Fibroblast of pulmonary artery (primary cell): ENCODE results near the gene OR5K4.

Experiments
- DNase-seq: peaks from one replicate; pipeline ENCODE4 v3.0.0-alpha.2; 2010; ENCODE audit warnings: low read depth
- H3K4me3 ChIP-seq: replicated peaks from 2 replicates; pipeline ENCODE4 v1.5.1; 2011; ENCODE audit warnings: low read depth, mild to moderate bottlenecking, control low read depth, low read length, moderate library complexity
- TF ChIP-seq, protein P1 (sequence below): IDR thresholded peaks from 2 replicates; pipeline ENCODE4 v1.5.1; 2011; ENCODE audit warnings: mild to moderate bottlenecking, control low read depth, low read length, inconsistent platforms; ENCODE audit errors: missing control alignments

Gene OR5K4, protein sequence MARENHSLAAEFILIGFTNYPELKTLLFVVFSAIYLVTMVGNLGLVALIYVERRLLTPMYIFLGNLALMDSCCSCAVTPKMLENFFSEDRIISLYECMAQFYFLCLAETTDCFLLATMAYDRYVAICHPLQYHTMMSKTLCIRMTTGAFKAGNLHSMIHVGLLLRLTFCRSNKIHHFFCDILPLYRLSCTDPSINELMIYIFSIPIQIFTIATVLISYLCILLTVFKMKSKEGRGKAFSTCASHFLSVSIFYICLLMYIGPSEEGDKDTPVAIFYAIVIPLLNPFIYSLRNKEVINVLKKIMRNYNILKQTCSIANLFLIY

GRCh38 chr3:98353554-98353953 lies at the start of gene OR5K4:
Gene OR5K4 (plus strand): TSS chr3:98353854. CDS start chr3:98353854, 0 bp downstream.
- no peak for DNase-seq
- no peak within 1 kb of the TSS for H3K4me3 ChIP-seq
- TF ChIP-seq, protein P1, sequence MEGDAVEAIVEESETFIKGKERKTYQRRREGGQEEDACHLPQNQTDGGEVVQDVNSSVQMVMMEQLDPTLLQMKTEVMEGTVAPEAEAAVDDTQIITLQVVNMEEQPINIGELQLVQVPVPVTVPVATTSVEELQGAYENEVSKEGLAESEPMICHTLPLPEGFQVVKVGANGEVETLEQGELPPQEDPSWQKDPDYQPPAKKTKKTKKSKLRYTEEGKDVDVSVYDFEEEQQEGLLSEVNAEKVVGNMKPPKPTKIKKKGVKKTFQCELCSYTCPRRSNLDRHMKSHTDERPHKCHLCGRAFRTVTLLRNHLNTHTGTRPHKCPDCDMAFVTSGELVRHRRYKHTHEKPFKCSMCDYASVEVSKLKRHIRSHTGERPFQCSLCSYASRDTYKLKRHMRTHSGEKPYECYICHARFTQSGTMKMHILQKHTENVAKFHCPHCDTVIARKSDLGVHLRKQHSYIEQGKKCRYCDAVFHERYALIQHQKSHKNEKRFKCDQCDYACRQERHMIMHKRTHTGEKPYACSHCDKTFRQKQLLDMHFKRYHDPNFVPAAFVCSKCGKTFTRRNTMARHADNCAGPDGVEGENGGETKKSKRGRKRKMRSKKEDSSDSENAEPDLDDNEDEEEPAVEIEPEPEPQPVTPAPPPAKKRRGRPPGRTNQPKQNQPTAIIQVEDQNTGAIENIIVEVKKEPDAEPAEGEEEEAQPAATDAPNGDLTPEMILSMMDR = no peak

DNA sequence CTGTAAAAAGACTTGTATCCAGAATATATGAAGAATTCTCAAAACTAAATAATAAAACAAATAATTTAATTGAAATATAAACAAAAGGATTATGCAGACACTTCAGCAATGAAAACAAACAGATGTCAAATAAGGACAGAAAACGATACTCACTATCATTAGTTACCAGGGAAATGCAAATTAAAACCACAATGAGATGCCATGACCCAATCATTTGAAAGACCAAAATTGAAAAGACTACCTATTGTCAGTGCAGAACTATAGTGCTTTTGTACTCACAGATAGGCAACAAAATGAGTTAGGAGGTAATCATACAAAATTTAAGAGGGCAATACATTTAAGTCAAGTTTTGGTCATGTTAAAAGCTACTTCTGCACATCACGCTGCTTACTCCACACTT lies 31.6 kb upstream of the OR5K4 start:
- DNase-seq = no peak
- TF ChIP-seq, protein P1 = no peak
- H3K4me3 ChIP-seq = no peak overlapping the region

DNA sequence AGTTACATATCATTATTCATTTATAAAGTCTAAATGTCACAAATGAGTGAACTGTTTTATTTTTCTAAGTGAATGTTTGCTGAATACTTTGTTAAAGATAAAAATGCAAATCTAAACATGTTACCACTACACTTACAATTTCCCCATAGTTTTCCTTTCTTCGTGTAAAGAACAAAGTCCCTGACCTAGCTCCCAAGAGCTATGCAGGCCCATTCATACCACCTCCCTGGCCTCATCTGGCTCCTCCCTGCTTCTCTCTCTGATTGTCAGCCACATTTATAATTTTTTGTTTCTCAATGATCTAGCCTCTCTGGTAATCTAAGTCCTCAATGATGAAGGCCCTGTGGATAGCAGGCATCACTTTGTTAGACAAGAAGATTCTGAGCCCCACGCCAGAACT lies 31.0 kb upstream of the OR5K4 start:
- TF ChIP-seq, protein P1 = no peak
- no peak for DNase-seq
- no peak overlapping the region for H3K4me3 ChIP-seq

- TF ChIP-seq, protein P1 = no peak
- H3K4me3 ChIP-seq = no peak overlapping the region
- no peak for DNase-seq
Measured at GRCh38 chr3:98323425-98323824, 30.2 kb upstream of the OR5K4 start.

DNA sequence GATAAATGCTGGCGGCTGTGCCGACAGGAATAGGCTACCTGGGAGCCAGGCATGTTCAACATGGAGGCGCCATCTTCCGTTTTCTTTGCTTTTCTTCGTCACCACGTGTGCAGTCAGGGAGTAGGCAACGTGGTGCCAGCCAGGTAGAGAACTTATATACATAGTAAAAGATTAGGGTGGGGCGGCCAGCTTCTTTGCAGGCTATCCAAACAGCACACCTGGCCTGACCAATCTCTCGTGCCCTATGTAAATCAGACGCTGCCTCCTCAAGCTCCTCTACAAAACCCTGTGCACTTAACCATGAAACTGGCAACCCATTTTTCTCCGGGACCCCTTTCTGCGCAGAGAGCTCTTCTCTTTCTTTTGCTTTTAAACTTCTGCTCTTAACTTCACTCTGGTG lies 28.6 kb upstream of the OR5K4 start:
- no peak for DNase-seq
- no peak overlapping the region for H3K4me3 ChIP-seq
- TF ChIP-seq, protein P1 = no peak

- no peak overlapping the region for H3K4me3 ChIP-seq
- DNase-seq = no peak
- TF ChIP-seq, protein P1 = no peak
Measured at GRCh38 chr3:98326105-98326893, 27.4 kb upstream of the OR5K4 start.
